Femur (tissue), 1 donor: ENCODE measurements around the gene CCR7.
"Not testable (repeated sequence)": the region's sequence is repeated elsewhere in the genome, so short reads cannot be mapped to it uniquely, and the experiment has no call there.

Experiments used
- DNase-seq: peaks from one replicate; pipeline ENCODE4 v3.0.0-alpha.2; 2017

CCR7 gene

DNA sequence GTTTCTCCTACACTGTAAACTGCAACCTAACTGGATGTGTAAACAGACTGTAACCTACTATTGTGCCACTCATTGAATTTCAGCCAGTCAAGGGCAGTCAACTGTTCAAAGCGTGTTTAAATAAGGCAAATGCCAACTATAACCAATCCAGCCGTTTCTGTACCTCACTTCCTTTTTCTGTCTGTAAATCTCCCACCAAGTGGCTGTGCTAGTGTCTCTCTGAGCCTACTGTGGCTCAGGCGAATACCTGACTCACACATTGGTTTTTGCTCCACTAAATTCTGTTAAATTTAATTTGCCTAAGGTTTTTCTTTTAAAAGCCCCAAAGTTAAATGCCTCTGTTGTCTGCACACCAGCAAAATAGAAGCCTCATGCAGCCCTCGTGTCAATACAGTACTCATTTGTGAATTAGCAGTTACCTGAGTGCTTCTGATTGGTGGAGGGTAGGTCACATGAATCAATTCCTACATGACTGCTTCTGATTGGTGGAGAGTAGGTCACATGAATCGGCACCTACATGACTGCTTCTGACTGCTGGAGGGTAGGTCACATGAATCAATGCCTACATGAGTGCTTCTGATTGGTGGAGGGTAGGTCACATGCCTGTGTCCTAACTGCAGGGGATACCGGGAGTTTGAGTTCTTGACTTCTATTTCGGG lies 31.1 kb upstream of the CCR7 start:
- DNase-seq, result no peak

DNA sequence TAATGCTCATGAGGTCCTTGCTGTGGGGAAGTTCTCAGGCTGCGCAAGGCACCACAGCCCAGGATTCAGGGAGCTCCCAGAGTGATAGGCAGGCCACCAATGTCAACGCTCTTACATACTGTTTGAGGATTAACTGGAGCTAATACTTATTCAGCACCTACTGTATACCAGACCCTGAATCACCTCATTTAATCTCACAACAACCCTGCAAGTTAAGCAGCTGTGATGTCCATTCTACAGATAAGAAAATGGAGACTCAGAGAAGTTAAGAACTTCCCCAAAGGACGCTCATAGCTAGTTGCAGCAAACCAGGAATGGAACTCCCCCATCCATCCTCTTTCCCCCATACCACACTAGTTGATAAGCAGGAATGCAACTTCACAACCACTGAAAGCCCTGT lies 25.5 kb upstream of the CCR7 start:
- no peak for DNase-seq

DNA sequence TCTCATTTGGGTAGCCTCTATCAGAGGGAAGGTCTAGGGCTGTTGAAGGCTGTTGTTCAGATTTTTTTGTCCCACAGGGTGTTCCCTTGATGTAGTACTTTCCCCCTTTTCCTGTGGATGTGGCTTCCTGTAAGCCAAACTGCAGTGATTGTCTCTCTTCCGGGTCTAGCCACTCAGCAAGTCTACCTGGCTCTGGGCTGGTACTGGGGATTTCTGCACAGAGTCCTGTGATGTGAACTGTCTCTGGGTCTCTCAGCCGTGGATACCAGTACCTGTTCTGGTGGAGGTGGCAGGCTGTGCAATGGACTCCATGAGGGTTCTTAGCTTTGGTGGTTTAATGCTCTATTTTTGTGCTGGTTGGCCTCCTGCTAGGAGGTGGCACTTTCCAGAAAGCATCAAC lies 23.3 kb upstream of the CCR7 start:
- no peak for DNase-seq

DNA sequence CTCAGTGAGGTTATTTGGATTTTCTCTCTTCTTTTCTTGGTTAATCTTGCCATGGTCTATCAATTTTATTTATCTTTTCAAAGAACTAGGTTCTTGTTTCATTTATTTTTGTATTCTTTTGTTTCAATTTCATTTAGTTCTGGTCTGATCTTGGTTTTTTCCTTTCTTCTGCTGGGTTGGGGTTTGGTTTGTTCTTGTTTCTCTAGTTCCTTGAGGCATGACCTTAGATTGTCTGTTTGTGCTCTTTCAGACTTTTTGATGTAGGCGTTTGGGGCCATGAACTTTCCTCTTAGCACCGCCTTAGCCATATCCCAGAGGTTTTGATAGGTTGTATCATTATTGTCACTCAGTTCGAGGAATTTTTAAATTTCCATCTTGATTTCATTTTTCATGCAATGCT lies 21.0 kb upstream of the CCR7 start:
- DNase-seq, result not testable (repeated sequence)

DNA sequence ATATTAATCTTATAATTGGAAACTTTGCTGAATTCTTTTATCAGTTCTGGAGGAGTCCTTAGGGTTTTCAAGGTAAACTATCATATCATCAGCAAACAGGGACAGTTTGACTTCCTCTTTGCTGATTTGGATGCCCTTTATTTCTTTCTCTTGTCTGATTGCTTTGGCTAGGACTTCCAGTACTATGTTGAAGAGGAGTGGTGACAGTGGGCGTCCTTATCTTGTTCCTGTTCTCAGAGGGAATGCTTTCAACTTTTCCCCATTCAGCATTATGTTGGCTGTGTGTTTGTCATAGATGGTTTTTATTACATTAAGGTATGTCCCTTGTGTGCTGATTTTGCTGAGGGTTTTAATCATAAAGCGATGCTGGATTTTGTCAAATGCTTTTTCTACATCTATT lies 19.7 kb upstream of the CCR7 start:
- not testable (repeated sequence) for DNase-seq

DNA sequence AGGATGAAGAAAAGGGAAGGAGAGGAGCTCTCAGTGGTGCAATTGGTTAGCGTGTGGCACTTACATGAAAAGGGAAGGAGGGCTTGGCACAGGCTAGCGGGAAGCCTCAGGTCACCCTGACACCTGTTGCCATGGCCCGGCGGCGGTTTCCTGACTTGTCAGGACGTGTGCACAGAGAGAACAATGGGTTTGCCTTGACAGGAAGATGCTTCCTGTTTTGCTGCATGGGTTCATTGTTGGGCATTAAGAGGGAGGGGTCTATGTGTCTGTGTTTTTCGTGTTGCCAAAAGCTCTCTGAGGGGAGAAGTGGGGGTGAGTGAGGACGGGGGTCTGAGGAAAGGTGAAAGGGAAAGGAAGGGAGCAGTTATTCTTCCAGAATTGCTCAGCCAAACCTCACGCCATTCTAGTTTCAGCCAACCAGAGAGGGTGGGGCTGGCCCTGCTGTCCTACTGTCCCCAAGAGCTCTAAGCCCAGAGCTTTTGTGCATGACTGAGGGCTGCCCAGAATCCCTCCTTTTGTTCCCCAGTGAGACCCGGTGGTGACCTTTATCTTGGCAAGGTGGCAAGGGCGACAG lies 17.1 kb upstream of the CCR7 start:
- peak; percentile 67 for DNase-seq

DNA sequence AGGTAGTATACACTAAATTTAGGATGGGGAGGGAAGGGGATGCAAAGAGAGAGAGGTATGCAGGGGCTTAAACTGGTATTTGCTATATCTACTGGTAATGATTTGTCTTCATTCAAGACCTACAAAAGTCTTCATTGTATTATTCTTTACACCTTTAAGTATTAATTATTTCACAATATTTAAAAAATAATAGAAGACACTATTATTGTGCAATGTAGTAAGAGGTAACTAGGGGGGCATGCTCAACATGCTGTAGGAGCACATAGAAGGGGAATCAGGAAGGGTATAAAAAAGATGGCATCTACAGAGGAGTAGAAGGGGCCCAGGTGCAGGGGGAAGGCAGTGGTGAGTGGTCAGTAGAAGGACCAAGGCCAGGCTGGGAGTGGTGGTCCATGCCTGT lies 14.9 kb upstream of the CCR7 start:
- DNase-seq, result no peak

DNA sequence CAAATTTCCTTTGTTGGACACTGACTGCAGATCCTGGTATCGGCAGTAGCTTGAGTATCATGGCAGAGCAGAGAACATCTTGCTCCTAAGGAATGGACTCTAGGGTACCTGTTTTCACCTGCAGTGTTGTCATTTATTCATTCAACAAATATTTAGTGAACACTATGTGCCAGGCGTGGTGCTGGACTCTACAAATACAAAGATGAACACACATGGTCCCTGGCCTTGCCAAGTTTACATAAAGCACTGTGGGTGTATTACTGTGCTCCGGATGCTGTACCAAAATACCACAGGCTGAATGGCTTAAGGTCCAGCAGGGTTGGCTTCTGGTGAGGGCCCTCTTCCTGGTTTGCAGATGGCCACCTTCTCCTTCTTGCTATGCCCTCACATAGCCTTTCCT lies 14.2 kb upstream of the CCR7 start:
- no peak for DNase-seq

DNA sequence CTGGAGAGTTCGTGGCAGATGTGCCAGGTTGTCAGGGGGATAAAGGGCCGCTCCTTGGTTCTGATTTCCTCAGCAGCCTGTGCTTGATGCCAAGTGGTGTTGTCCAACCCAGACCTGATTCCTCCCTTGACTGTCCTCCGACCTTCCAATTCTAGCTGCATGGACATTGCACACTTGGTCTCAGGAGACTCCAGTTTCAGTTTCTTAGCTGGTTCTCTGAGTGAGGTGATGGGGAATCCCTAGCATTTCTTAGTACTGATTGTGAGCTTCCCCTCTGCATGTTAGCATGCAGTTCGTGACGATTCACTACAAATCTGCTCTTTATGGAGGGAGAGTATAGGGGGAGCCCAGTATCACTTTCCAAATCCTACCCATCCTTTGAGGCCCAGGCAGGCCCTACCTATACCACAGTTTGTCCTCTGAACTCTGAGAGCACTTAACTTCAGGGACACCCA lies 12.4 kb upstream of the CCR7 start:
- DNase-seq, result no peak

DNA sequence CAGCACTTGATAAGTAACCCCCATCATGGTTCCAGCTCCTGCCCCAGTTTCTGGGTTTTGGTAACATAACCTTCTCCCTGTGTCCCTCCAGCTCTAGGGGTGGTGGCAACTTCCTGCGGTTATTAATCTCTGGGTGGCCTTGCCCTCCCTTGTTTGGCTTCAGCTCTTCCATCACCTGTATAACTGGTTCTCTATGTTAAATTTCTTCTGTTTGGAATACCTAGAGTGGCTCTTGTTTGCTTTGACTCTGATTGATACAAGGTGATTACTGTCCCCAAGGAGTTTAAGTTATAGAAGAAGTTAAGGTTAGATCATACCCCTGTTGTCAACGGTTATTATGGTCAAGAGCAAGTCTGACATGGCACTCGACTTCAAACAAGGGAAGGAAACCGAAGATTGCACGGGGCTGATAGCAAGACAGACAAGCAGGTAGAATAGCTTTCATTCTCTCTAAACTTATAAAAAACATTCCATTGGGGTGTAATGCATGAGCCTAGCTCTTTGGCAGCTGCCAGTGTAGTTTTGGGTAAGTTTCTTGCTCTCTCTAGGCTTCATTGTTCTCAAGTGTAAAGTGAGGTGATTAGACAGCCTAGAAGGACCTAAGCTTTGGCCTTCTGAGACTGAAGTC lies 11.0 kb upstream of the CCR7 start:
- DNase-seq, result no peak

DNA sequence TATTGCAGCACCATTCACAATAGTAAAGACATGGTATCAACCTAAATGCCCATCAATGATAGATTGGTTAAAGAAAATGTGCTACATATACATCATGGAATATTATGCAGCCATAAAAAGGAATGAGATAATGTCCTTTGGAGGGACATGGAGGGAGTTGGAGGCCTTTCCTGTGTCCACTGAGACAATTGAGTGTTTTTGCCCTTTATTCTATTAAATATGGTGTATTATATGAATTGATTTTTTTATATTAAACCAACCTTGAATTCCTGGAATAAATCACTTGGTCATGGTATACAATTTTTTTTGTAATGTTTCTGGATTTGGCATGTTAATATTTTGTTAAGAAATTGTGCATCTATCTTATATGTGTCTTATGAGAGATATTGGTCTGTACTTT lies 9.0 kb upstream of the CCR7 start:
- no peak for DNase-seq

DNA sequence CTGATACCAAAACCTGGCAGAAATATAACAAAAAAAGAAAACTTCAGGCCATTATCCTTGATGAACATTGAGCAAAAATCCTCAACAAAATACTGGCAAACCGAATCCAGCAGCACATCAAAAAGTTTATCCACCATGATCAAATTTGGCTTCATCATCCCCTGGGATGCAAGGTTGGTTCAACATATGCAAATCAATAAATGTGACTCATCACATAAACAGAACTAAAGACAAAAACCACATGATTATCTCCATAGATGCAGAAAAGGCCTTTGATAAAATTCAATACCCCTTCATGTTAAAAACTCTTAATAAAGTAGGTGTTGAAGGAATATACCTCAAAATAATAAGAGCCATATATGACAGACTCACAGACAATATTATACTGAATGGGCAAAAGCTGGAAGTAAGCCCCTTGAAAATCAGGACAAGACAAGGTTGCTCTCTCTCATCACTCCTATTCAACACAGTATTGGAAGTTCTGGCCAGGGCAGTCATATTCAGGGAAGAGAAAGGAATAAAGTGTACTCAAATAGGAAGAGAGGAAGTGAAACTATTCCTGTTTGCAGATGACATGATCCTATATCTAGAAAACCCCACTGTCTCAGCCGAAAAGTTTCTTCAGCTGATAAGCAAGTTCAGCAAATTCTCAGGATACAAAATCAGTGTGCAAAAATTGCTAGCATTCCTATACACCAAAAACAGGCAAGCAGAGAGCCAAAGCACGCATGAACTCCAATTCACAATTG lies 7.1 kb upstream of the CCR7 start:
- not testable (repeated sequence) for DNase-seq

DNA sequence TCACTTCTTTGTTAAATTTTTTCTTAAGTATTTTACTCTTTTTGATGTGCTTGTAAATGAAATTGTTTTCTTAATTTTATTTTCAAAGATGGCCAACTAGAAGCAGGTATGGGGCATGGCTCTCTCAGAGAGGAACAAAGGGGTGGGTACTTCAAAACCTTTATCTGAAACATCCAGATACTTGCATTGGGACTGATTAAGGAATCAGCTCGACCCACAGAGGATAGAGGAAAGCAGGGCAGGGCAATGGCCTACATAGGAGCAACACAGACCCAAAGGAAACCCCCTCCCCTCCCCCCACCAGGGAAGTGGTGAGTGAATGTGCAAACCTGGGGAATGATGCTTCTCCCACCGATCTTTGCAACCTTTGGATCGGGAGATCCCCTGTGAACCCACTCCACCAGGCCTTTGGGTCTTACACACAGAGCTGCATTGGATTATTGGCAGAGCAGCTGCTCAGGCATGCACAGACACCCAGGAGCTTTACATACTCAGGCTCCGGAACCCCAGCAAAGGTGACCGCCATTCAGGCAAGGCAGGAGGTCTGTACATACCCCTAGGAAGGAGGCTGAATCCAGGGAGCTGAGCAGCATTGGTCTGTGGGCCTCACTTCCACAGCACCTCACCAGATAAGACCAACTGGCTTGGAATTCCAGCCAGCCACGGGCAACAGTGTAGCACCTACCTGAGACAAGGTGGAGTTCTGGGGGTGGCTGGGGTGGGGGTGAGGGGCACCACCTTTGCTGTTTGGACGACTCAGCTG lies 3.0 kb upstream of the CCR7 start:
- DNase-seq, result peak; percentile 9

DNA sequence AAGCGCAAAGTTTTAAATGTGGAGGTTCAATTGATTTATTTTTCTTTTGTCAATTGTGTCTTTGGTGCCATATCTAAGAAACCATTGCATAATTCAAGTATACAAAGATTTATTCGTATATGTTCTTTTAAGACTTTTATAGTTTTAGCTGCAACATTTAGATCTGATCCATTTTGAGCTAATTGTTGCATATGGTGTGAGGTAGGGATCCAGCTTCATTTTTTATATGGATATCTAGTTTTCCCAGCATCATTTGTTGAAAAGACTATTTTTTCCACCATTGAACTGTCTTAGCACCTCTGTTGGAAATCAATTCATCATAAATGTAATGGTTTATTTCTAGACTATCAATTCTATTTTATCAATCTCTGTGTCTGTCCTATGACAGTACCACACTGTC lies 2.1 kb upstream of the CCR7 start:
- no peak for DNase-seq

DNA sequence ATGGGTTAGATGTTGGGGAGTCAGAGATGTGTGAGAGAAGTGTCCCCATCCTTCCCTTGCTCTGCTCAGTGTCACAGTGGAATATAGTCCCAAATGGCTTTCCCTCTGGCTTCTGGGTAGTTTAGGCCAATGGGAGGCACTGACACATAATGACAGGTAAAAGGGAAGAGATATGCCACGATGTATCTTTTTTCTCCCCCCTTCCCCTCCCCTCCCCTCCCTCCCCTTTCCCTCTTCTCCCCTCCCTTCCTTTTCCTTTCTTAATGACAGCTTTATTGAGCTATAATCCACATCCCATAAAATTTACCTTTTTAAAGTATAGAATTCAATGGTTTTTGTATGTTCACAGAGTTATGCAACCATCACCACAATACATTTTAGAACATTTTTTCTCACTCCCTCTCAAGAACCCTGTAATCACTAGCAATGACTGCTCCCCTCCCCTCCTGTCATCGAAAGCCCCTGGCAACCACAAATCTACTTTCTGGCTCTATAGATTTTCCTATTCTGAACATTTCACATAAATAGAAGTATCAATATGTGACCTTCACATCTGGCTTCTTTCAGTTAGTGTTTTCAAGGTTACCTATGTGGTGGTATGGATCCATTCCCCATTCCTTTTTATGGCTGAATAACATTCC lies 617 bp upstream of the CCR7 start:
- no peak for DNase-seq

DNA sequence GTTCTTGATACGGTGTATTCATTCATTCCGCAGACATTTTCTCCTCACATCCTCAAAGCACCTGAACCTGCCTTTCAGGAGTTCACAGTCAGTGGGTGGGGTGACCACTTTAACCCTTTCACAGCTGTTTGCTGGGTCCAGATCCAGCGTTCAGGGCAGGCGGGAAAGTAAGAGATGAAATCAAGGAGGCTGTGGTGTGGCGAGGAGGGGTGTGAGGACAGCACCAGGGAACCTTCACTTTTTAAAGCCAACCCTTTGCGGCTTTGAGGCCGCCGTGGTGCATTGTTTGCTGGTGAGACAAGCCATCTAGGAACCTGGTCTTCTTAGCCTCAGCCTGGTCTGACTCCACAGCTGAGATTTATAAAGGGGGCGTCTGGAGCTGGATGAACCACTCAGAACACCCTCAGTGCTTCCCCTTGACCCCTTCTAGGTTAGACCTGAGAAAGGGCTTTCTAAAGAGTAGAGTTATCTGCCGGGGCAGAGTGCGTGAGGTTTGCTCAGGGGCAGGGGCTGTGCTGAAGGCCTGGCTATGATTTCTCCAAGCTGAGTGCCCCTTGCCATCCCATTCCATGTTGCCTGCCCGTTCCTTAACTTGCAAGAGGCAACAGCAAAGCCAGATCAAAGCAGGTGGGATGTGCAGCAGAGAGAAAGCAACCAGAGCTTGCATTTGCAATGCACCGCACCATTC lies 933 bp downstream of the CCR7 start:
- DNase-seq, result peak; percentile 12

DNA sequence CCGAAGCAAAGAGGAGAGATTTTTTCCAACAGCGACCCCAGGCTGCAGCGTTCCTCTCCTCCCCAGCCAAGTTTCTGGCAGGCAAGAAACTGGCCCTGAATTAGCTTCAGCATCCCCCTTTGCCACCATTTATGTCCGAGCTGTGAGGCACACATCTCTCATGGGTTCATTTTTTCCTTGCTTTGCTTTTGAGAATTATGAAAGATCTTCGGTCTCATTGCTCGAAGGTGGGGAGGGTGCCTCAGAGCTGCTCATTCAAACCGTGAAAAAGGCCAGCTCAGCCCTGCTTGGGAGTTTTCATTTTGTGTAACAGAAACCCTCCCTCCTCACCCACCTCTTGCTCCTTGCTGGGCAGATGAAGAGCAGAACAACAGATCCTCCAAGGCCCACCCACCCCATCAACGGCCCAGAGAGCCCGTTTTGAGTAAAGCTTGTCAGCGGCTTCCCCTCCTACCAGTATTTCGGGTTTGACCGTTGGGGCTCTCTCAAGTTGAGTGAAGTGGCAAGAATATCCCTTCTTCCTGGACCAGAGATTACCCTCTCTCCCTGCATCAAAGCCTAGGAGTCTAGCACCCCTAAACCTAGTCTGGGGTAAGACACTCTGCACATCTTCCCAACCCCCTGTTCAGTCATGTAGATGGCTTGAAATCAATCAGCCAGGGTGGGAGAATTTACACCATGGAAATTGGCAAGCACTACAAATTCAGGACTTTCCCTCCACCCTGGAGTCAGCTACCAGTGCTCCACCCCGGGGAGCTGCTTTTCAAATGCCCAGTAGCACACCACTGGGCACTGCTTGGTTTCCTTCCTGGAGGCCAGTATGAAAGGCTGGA lies 1.8 kb downstream of the CCR7 start:
- DNase-seq, result peak; percentile 14

DNA sequence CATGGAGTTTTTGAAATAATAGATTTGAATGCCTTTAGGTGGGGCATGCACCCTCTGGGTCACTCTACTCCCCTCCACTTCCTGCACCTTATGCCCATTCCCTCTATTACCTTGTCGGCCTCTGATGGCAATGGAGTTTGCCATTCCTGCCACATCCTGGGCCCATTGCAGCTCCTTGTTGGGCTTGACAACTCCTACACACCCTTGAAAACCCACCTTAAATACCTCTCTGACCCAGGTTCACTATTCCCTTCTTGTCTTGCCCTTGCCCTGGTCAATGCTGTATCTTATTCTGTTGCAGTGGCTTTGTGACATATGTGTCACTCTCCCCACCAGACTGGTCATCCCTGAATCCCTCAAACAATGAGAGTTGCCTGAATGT lies 2.4 kb downstream of the CCR7 start:
- DNase-seq, result peak; percentile 7

DNA sequence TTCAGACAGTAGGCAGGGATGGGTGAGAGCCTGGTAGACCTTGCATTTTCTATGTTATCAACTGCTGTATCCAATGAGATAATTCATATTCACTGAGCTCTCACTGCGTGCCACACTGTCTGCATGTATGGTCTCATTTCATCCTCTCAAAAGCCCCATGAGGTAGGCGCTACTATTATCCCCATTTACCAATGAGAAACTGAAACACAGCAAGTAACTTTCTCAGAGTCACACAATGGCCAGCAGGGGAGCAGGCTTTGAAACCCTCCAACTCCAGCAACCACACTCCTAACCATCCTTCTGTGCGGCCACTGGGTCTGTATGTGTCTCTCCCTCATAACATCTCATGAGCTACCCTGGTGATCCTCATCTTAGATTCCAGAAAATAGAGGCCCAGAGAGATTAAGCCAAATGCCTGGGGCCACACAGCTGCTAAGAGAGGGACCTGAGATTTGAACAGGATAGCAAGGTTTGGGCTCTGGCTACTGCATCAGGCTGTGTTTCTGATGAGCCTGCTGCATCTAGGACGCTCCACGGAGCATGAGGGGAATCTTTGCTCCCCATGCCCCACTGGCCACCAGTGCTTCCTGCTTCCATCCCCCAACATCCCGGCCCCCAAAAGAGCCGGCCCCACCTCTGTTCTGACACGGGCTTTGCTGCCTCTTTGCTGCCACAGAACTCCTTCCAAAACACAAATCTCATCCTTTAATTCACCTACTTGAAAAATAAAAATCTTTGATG lies 3.2 kb downstream of the CCR7 start:
- DNase-seq, result peak; percentile 17

DNA sequence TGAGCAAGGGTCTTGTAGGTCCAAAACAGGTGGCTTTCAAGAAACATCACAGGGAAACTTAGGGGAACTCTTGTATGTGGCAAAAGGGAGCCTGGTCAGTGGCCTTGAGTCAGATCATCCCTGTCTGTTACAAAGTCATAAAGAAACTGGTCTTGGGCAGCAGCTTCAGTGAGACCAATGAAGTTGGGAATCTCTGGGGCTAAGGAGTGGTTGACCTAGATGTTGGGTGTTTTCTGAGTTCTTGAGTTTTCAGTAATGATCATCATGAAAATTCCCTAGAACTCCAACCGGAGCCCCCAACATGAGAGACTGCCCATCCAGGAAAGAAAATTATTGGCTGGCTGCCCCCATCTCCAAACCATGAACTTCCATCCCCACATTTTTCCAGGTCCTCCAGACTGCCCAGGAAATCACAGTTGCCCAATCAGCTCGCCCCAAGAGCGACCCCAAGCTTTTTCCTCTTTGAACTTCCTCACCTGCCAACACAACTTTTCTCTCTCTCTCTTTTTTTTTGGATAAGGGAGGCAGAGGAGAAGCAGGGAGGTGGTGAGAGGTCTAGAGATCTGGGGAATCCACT lies 3.9 kb downstream of the CCR7 start:
- DNase-seq, result peak; percentile 10
